BJ (cell line): ENCODE data around the gene INPP5K. TPM values are rescaled to one million over a fixed set of nuclear protein-coding genes. Genes with fewer than 3 reads are reported as not detected.

Source experiments
- CTCF ChIA-PET: fragments of 350-600 bp; formaldehyde crosslinking; extraction: SDS; loops from one replicate; lab custom pipeline; 2021; ENCODE audit warnings: antibody characterized with exemption, inconsistent platforms; lab: Yijun Ruan, JAX
- POLR2A ChIA-PET: fragments of 300-600 bp; sonication (Branson Sonifier 250); formaldehyde crosslinking; extraction: SDS; loops from one replicate; lab custom pipeline; 2021; ENCODE audit warnings: antibody characterized with exemption; lab: Charles Lee
- DNase-seq: peaks from one replicate; pipeline ENCODE4 v3.0.0-alpha.2; 2011; ENCODE audit warnings: low read depth
- H3K27me3 ChIP-seq: 2 replicates; pipeline ENCODE4 v1.6.0; 2011; ENCODE audit warnings: low read length; ENCODE audit not compliant: control insufficient read depth, insufficient read depth
- H3K36me3 ChIP-seq: 2 replicates; pipeline ENCODE4 v1.5.1; 2011; ENCODE audit warnings: low read length; ENCODE audit not compliant: control insufficient read depth, insufficient read depth
- H3K4me3 ChIP-seq: 2 replicates; pipeline ENCODE4 v1.5.1; 2011; ENCODE audit warnings: low read depth, mild to moderate bottlenecking, control low read depth, low read length
- polyA plus RNA-seq: library from polyadenylated mRNA; depleted of rRNA; stranded (reverse); fragments of >200 nt; gene quantifications from 2 replicates; pipeline ENCODE4 v1.2.3, GENCODE V29; 2011
- TF ChIP-seq, protein P1 (sequence below): IDR thresholded peaks from 2 replicates; pipeline ENCODE4 v1.5.1; 2011; ENCODE audit warnings: low read depth, mild to moderate bottlenecking, control low read depth, inconsistent platforms, low read length, moderate library complexity; ENCODE audit not compliant: insufficient read depth

INPP5K gene
- polyA plus RNA-seq, 1 experiment, result 45.3 TPM

DNA sequence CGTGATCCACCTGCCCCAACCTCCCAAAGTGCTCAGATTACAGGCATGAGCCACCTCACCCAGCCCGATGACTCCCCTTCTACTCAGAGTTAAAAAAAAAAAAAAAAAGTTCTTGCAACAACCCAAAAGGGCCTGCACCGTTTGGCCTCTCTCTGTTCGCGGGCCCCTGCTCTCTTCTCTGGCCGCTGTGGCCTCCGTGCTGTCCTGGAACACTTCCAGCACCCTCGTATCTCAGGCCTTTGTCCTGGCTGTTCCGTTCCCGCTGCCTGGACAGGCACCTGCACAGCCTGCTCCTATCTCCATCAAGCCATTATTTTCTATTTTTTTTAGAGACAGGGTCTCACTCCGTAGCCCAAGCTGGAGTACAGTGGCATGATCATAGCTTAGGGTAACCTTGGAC is 34.7 kb downstream of the INPP5K start:
- H3K4me3 ChIP-seq, result no peak overlapping the region
- no peaks in the 10 kb centered on the region for H3K27me3 ChIP-seq
- TF ChIP-seq, protein P1, sequence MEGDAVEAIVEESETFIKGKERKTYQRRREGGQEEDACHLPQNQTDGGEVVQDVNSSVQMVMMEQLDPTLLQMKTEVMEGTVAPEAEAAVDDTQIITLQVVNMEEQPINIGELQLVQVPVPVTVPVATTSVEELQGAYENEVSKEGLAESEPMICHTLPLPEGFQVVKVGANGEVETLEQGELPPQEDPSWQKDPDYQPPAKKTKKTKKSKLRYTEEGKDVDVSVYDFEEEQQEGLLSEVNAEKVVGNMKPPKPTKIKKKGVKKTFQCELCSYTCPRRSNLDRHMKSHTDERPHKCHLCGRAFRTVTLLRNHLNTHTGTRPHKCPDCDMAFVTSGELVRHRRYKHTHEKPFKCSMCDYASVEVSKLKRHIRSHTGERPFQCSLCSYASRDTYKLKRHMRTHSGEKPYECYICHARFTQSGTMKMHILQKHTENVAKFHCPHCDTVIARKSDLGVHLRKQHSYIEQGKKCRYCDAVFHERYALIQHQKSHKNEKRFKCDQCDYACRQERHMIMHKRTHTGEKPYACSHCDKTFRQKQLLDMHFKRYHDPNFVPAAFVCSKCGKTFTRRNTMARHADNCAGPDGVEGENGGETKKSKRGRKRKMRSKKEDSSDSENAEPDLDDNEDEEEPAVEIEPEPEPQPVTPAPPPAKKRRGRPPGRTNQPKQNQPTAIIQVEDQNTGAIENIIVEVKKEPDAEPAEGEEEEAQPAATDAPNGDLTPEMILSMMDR, result no peak
- peaks cover 45% of the 10 kb centered on the region for H3K36me3 ChIP-seq
- ChIA-PET CTCF (interaction anchor here (0.6 to 0.7 kb wide), 2 partner anchors 34 to 95 kb away, joined by 3 read pairs; no protein-coding TSS in a partner anchor), POLR2A (no interaction called here)
- no peak for DNase-seq

DNA sequence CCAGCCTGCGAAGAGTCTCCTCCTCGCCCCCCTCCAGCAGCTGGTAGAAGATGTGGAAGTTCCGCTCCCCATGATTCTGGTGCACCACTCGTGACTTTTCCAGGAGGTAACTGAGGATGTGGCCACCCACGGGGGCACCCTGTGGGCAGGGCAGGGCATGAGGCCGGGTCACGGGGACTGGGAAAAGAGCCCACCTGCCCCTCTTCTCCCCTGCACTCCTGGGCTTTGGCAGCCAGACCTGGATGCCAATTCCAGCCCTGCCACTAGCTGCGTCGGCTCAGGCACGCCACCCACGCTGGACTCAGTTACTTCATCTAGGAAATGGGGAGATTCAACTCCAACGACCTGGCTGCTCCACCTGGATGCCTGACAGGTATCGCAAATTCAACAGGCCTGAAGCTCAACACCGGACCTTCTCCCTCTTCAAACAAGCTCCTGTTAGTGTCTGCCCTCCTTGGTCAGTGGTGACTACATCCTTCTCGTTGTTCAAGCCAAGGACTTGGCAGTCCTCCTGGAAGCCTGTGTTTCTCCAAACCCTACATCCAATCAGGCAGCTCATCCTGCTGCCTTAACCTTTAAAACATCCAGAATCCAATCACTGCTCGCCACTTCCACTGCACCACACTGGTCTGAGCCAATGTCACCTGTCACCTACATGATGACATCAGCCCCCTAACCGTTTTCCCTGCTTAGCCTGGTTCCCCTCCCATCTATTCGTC is 35.5 kb downstream of the INPP5K start:
- TF ChIP-seq, protein P1, result no peak
- no peaks in the 10 kb centered on the region for H3K27me3 ChIP-seq
- CTCF ChIA-PET, result interaction anchor here (0.6 to 0.7 kb wide), 2 partner anchors 35 to 96 kb away, joined by 3 read pairs; no protein-coding TSS in a partner anchor
- DNase-seq, result no peak
- POLR2A ChIA-PET, result no interaction called here
- H3K4me3 ChIP-seq, result no peak overlapping the region
- peaks cover 47% of the 10 kb centered on the region for H3K36me3 ChIP-seq

DNA sequence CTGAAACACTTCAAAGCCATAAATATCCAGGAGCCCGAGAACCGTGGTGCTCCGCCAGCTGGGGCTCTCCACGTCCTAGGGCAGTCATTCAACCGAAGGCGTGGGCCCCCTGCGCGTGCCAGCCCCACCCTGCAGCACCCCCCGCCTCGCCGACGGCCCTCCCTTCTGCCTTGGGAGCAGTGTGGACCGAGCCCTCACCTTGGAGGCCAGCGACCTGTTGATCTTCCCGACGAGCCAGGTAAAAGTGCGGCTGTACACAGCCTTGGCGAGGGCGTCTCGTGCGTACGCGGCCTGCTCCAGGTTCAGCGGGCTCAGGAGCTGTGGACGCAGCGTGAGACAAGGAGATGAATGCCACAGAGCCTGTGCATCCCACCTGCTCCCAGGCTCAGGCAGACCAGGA is 38.0 kb downstream of the INPP5K start:
- ChIA-PET CTCF (interaction anchor here (1.4 kb wide), 1 partner anchor 67 kb away, joined by 3 read pairs; no protein-coding TSS in a partner anchor), POLR2A (no interaction called here)
- no peak overlapping the region for H3K4me3 ChIP-seq
- DNase-seq, result no peak
- TF ChIP-seq, protein P1, result no peak
- H3K27me3 ChIP-seq, result no peaks in the 10 kb centered on the region
- H3K36me3 ChIP-seq, result peaks cover 59% of the 10 kb centered on the region

GRCh38 chr17:1475321-1475854 is 41.0 kb downstream of the INPP5K start:
- ChIA-PET POLR2A (no interaction called here), CTCF (no interaction called here)
- H3K36me3 ChIP-seq, result peaks cover 56% of the 10 kb centered on the region
- no peak overlapping the region for H3K4me3 ChIP-seq
- no peaks in the 10 kb centered on the region for H3K27me3 ChIP-seq
- no peak for DNase-seq
- TF ChIP-seq, protein P1, result no peak

DNA sequence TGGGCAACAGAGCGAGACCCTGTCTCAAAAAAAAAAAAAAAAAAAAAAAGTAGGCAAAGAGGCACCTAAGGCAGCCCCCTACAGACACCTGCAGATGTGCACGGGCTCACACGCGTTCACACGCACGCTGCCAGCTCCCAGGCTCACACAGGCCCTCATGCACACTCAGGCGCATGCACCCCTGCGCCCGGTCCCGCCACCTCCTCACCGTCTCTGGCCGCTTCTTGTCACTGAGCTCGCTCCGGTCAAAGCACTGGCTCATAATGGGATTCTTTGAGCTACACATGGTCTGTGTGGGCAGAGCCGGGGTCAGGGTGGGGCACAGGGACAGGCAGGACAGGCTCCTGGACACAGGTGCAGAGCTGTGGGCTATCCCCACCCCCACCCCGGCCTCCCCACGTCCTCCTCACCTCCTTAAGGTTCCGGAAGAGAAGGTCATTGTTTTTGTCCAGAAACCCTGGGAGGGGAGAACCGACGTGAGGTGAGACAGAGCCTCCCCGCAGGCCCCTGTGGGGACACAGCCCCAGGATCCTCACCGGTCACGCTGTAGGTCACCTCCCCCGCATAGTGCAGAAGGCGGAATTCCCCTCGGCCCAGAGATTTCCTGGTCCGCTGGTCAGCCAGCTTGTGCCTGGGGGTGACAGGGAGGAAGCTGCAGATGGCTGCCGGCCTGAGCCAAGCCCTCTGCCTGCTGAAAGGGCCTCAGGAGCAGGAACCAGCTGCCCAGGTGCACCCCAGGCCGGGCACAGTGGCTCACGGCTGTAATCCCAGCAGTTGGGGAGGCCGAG is 41.8 kb downstream of the INPP5K start:
- ChIA-PET POLR2A (no interaction called here), CTCF (no interaction called here)
- TF ChIP-seq, protein P1, result no peak
- Histone ChIP-seq H3K36me3 (peaks cover 56% of the 10 kb centered on the region), H3K27me3 (no peaks in the 10 kb centered on the region), H3K4me3 (no peak overlapping the region)
- DNase-seq, result no peak
